GM12878 (cell line): ENCODE measurements around the gene COL18A1. TPM values are rescaled to one million over a fixed set of nuclear protein-coding genes. Genes with fewer than 3 reads are reported as not detected.

ENCODE experiments used
- ATAC-seq: fragments of 200-7000 bp; cut with Tn5 transposase; 3 replicates; pipeline ENCODE4 v1.9.1; 2020; ENCODE audit warnings: mild to moderate bottlenecking, moderate library complexity
- BruUV-seq: library from RNA; stranded (reverse); fragments of 400-500 nt; replicated peaks from 2 replicates; lab custom pipeline; 2021; lab: Mats Ljungman, UMichigan
- CTCF ChIA-PET: fragments of 300-600 bp; sonication (Branson Sonifier 250); formaldehyde crosslinking; extraction: SDS; loops from one replicate; lab custom pipeline; 2021; ENCODE audit warnings: inconsistent platforms; lab: Yijun Ruan, JAX
- POLR2A ChIA-PET: fragments of 350-600 bp; formaldehyde crosslinking; extraction: SDS; loops from one replicate; lab custom pipeline; 2021; ENCODE audit warnings: inconsistent platforms; lab: Charles Lee
- RAD21 ChIA-PET: fragments of 300-600 bp; sonication (Branson Sonifier 250); formaldehyde crosslinking; loops from one replicate; lab custom pipeline; 2023; ENCODE audit warnings: antibody characterized with exemption; ENCODE audit not compliant: unreplicated experiment; lab: Charles Lee
- SMC1A ChIA-PET: fragments of 300-600 bp; sonication (Branson Sonifier 250); formaldehyde crosslinking; loops from one replicate; lab custom pipeline; 2023; ENCODE audit not compliant: unreplicated experiment, uncharacterized antibody; lab: Charles Lee
- DNase-seq: peaks from one replicate; pipeline ENCODE4 v3.0.0-alpha.2; 2011; ENCODE audit warnings: low read depth, low spot score
- FAIRE-seq: peaks from 3 replicates; lab custom pipeline; 2011; peaks lifted over from hg19 to GRCh38; lab: Jason Lieb, UNC
- H2AFZ ChIP-seq: 2 replicates; pipeline ENCODE4 v1.6.0; 2011; ENCODE audit warnings: low read depth, low read length, control low read depth; ENCODE audit not compliant: control insufficient read depth
- H3K27ac ChIP-seq: 2 replicates; pipeline ENCODE4 v1.5.1; 2011; ENCODE audit warnings: control low read depth; ENCODE audit not compliant: control insufficient read depth, insufficient read depth
- H3K27me3 ChIP-seq, 2 experiments: replicated peaks in 1 of 2; 2 replicates each; pipeline versions ENCODE4 v1.6.0 to v1.6.1; 2011; ENCODE audit warnings: low read length in 1 of 2; ENCODE audit not compliant: control insufficient read depth in 2 of 2, insufficient read depth in 2 of 2
- H3K36me3 ChIP-seq, 2 experiments: 2 replicates each; pipeline ENCODE4 v1.5.1; 2011; ENCODE audit warnings: low read length in 1 of 2; ENCODE audit not compliant: control insufficient read depth in 2 of 2, insufficient read depth in 2 of 2
- H3K4me1 ChIP-seq: 2 replicates; pipeline ENCODE4 v1.6.1; 2011; ENCODE audit warnings: mild to moderate bottlenecking, low read length, moderate library complexity, mixed read lengths; ENCODE audit not compliant: control insufficient read depth, insufficient read depth
- H3K4me2 ChIP-seq: 2 replicates; pipeline ENCODE4 v1.6.0; 2011; ENCODE audit warnings: control low read depth; ENCODE audit not compliant: control insufficient read depth, insufficient read depth
- H3K4me3 ChIP-seq: fragments of 200-600 bp; sonication (generic); 2 replicates; pipeline ENCODE4 v1.5.1; 2016
- H3K79me2 ChIP-seq: 2 replicates; pipeline ENCODE4 v1.6.0; 2011; ENCODE audit warnings: low read length; ENCODE audit not compliant: control insufficient read depth, insufficient read depth
- H3K9ac ChIP-seq: 2 replicates; pipeline ENCODE4 v1.8.0; 2011; ENCODE audit warnings: low read length, control low read depth, mixed read lengths; ENCODE audit not compliant: control insufficient read depth, insufficient read depth
- H3K9me3 ChIP-seq: replicated peaks from 3 replicates; pipeline ENCODE4 v1.5.1; 2011; ENCODE audit warnings: mild to moderate bottlenecking, low read length; ENCODE audit not compliant: control insufficient read depth, insufficient read depth
- H4K20me1 ChIP-seq: 2 replicates; pipeline ENCODE4 v1.6.0; 2011; ENCODE audit not compliant: control insufficient read depth, insufficient read depth
- ATF3 ChIP-seq: IDR thresholded peaks from 2 replicates; pipeline ENCODE4 v1.6.1; 2011; ENCODE audit warnings: low read depth, mild to moderate bottlenecking, low read length, moderate library complexity, borderline replicate concordance; ENCODE audit errors: extremely low read depth
- BHLHE40 ChIP-seq, 2 experiments: fragments of 450-650 bp in 1 of 2; IDR thresholded peaks; 2 replicates each; pipeline ENCODE4 v1.6.1; 2011 to 2017; ENCODE audit warnings: low read depth in 2 of 2, borderline replicate concordance in 1 of 2, improper control_type of control experiment in 1 of 2, low read length in 1 of 2, mild to moderate bottlenecking in 1 of 2
- CHD1 ChIP-seq: IDR thresholded peaks from 2 replicates; pipeline ENCODE4 v1.6.1; 2012; ENCODE audit warnings: low read depth, low read length, improper control_type of control experiment
- CREB1 ChIP-seq: IDR thresholded peaks from 2 replicates; pipeline ENCODE4 v1.6.1; 2012; ENCODE audit warnings: low read depth, mild to moderate bottlenecking, inconsistent platforms
- CTCF ChIP-seq, 3 experiments: IDR thresholded peaks in 2 of 3; conservative IDR thresholded peaks in 1 of 3; 2 replicates each; pipeline ENCODE4 v1.5.1; 2011; ENCODE audit warnings: low read depth in 3 of 3, low read length in 3 of 3, mild to moderate bottlenecking in 3 of 3, control low read depth in 2 of 3, moderate library complexity in 2 of 3, inconsistent platforms in 1 of 3, mixed read lengths in 1 of 3; ENCODE audit not compliant: control insufficient read depth in 2 of 3, insufficient read depth in 1 of 3; ENCODE audit errors: extremely low read depth in 1 of 3
- EZH2 ChIP-seq: IDR thresholded peaks from 2 replicates; pipeline ENCODE4 v1.6.1; 2012; ENCODE audit warnings: low read depth, mild to moderate bottlenecking, control low read depth, inconsistent platforms, low read length, borderline replicate concordance; ENCODE audit not compliant: control insufficient read depth
- FOXM1 ChIP-seq: IDR thresholded peaks from 2 replicates; pipeline ENCODE4 v1.6.1; 2012; ENCODE audit warnings: low read depth, mild to moderate bottlenecking, inconsistent platforms, low read length, moderate library complexity
- GABPA ChIP-seq: IDR thresholded peaks from 2 replicates; pipeline ENCODE4 v1.6.1; 2014; ENCODE audit warnings: antibody characterized with exemption, low read depth, mild to moderate bottlenecking, inconsistent platforms
- MXI1 ChIP-seq: fragments of 150-350 bp; IDR thresholded peaks from 2 replicates; pipeline ENCODE4 v1.6.1; 2011; ENCODE audit warnings: low read depth, mild to moderate bottlenecking, inconsistent platforms, low read length, improper control_type of control experiment
- MYB ChIP-seq: fragments of 150-350 bp; IDR thresholded peaks from 2 replicates; pipeline ENCODE4 v1.6.1; 2014; ENCODE audit warnings: mild to moderate bottlenecking, low read depth, low read length, borderline replicate concordance
- NR2C1 ChIP-seq: fragments of 450-650 bp; IDR thresholded peaks from 2 replicates; pipeline ENCODE4 v1.6.1; 2017; ENCODE audit warnings: antibody characterized with exemption, mild to moderate bottlenecking, moderate library complexity
- NR2F1 ChIP-seq: fragments of 450-650 bp; conservative IDR thresholded peaks from 2 replicates; pipeline ENCODE4 v1.6.1; 2017; ENCODE audit warnings: mild to moderate bottlenecking
- POLR2A ChIP-seq: IDR thresholded peaks from 2 replicates; pipeline ENCODE4 v1.6.1; 2011; ENCODE audit warnings: low read depth, mild to moderate bottlenecking, low read length
- RAD21 ChIP-seq: IDR thresholded peaks from 2 replicates; pipeline ENCODE4 v1.6.1; 2011; ENCODE audit warnings: mild to moderate bottlenecking, low read depth, low read length, moderate library complexity; ENCODE audit not compliant: insufficient read depth
- SIX5 ChIP-seq: IDR thresholded peaks from 2 replicates; pipeline ENCODE4 v1.6.1; 2011; ENCODE audit warnings: mild to moderate bottlenecking, low read depth, low read length, moderate library complexity; ENCODE audit not compliant: severe bottlenecking
- SPI1 ChIP-seq: IDR thresholded peaks from 2 replicates; pipeline ENCODE4 v1.6.1; 2011; ENCODE audit warnings: low read depth, mild to moderate bottlenecking, low read length, moderate library complexity, borderline replicate concordance; ENCODE audit not compliant: insufficient read depth
- USF1 ChIP-seq: IDR thresholded peaks from 2 replicates; pipeline ENCODE4 v1.6.1; 2011; ENCODE audit warnings: borderline replicate concordance, low read depth, mild to moderate bottlenecking, moderate library complexity, mixed read lengths, low read length; ENCODE audit not compliant: insufficient read depth; ENCODE audit errors: extremely low read length
- YY1 ChIP-seq: IDR thresholded peaks from 2 replicates; pipeline ENCODE4 v1.6.1; 2011; ENCODE audit warnings: low read depth, mild to moderate bottlenecking, low read length
- WGBS: methylation state at CpG from one replicate; pipeline ENCODE4 v1.1.6; 2016; ENCODE audit warnings: low lambda C conversion rate; ENCODE audit not compliant: insufficient replicate concordance, insufficient coverage; ENCODE audit errors: missing lambda C conversion rate; 5-methylcytosine and 5-hydroxymethylcytosine counted together
- in situ Hi-C: fragments of 300-500 bp; cut with MboI; formaldehyde crosslinking; loops from 9 replicates; pipeline ENCODE4 v1.14.3; 2018; ENCODE audit warnings: mixed read lengths
- intact Hi-C: fragments of 100-400 bp; cut with micrococcal nuclease; formaldehyde crosslinking; loops from one replicate; pipeline ENCODE4 v1.14.2; 2022; ENCODE audit not compliant: unreplicated experiment
- polyA plus RNA-seq, 11 experiments: library from polyadenylated mRNA; depleted of rRNA in 4 of 11; unstranded in 6 of 11; stranded (reverse) in 5 of 11; fragments of >200 nt; fragmentation: Nextera tagmentation in 4 of 11; fragmentation: Illumina TruSeq in 1 of 11; extraction: Ambion mirVana in 4 of 11; extraction: Trizol in 1 of 11; gene quantifications; 1 replicate in 1 of 11; 2 replicates in 10 of 11; pipeline versions ENCODE4 v1.2.1 to v1.2.3, GENCODE V29; 2011 to 2016; ENCODE audit warnings: inconsistent platforms in 2 of 11, missing spikeins in 2 of 11, low read depth in 1 of 11
- total RNA-seq, 4 experiments: library from RNA; depleted of rRNA in 3 of 4; stranded (reverse); fragments of >200 nt in 3 of 4; fragmentation: Illumina TruSeq in 1 of 4; extraction: Trizol in 1 of 4; gene quantifications; 2 replicates each; pipeline versions ENCODE4 v1.2.1 to v1.2.3, GENCODE V29; 2013 to 2021

Gene COL18A1
- total and polyA plus RNA-seq, 10 of the 15 experiments (the other 5 are each of a cell fraction or from before 2014, with no cell fraction given): under 0.01 to 0.49 (median 0.09) TPM; not detected in 3

GRCh38 chr21:45541221-45542039, 136.5 kb downstream of the COL18A1 start (continued):
- peak; percentile 63 for TF ChIP-seq USF1
- no peak for TF ChIP-seq FOXM1
- TF ChIP-seq YY1: 0 out of 2 replicates have a peak, but pooled peaks have one; percentile 11
- TF ChIP-seq GABPA: no peak
- no peak for TF ChIP-seq MYB
- no peak for TF ChIP-seq SPI1

GRCh38 chr21:45542242-45542666, 137.3 kb downstream of the COL18A1 start, which contains the start of gene SLC19A1:
Gene SLC19A1 (minus strand): TSS chr21:45542440. CDS start chr21:45537959, 4,481 bp downstream.
- no TSS peak for BruUV-seq
- POLR2A ChIA-PET: no interaction called here
- H3K4me1 ChIP-seq: peaks cover 12% of the 10 kb centered on the region
- RAD21 ChIA-PET: no interaction called here
- CTCF ChIA-PET: no interaction called here
- ATAC-seq: peak; percentile 86
- no peak for FAIRE-seq
- H4K20me1 ChIP-seq: no peaks in the 10 kb centered on the region
- H3K4me3 ChIP-seq: peak within 1 kb of the TSS; percentile 78
- H3K36me3 ChIP-seq: peaks cover 0 to 5% of the 10 kb centered on the region in 2 experiments; a peak in 2 of 4 replicates
- DNase-seq: no peak
- peaks cover 33% of the 10 kb centered on the region for H3K79me2 ChIP-seq
- H3K27ac ChIP-seq: peak within 1 kb of the TSS; percentile 69
- in situ Hi-C loops: no loop called here
- intact Hi-C loops: loop anchor here (10.0 kb wide), 1 partner anchor 67 kb away; no protein-coding TSS in a partner anchor
- SMC1A ChIA-PET: no interaction called here
- peak within 1 kb of the TSS; percentile 95 for H3K4me2 ChIP-seq
- WGBS: no CpG with 5 or more reads among the region's 59 CpGs
- H3K9me3 ChIP-seq: no peaks in the 10 kb centered on the region
- H3K27me3 ChIP-seq: no peaks in the 10 kb centered on the region
- peak within 1 kb of the TSS; percentile 69 for H3K9ac ChIP-seq
- H2AFZ ChIP-seq: peak within 1 kb of the TSS; percentile 45
- peak in 1 of 2 experiments; percentile 73; a peak in 2 of 4 replicates for TF ChIP-seq BHLHE40 (IDR thresholded peaks at IDR 0.05; ENCODE audit: borderline replicate concordance in 1 of 2, low read depth in 2 of 2, low read length in 1 of 2)
- TF ChIP-seq NR2F1: peak; percentile 69
- TF ChIP-seq RAD21: 0 out of 2 replicates have a peak, but pooled peaks have one; percentile 13
- peak; percentile 61; the same call in 1 of the 2 replicates for TF ChIP-seq MXI1
- peak; percentile 39; the same call in 1 of the 2 replicates for TF ChIP-seq NR2C1
- no peak for TF ChIP-seq CHD1
- peak; percentile 62 for TF ChIP-seq POLR2A
- peak; percentile 54 for TF ChIP-seq SIX5
- no peak for TF ChIP-seq EZH2
- TF ChIP-seq CTCF (IDR thresholded peaks at IDR 0.05 in 2 of 3, conservative IDR thresholded peaks at IDR 0.05 in 1 of 3; ENCODE audit: control insufficient read depth in 2 of 3, extremely low read depth in 1 of 3, insufficient read depth in 1 of 3, low read depth in 3 of 3, low read length in 3 of 3): peak in 2 of 3 experiments; percentile 35 to 39; a peak in 2 of 6 replicates
- no peak for TF ChIP-seq ATF3
- peak; percentile 65; the same call in 1 of the 2 replicates for TF ChIP-seq CREB1
